Astrocyte of the cerebellum (primary cell): ENCODE data around the gene ZNRF2.

Experiments used
- DNase-seq: peaks from one replicate; pipeline ENCODE4 v3.0.0-alpha.2; 2011; ENCODE audit warnings: low read depth
- H3K4me3 ChIP-seq: 2 replicates; pipeline ENCODE4 v1.5.1; 2011; ENCODE audit warnings: mild to moderate bottlenecking, low read depth, low read length, moderate library complexity
- CTCF ChIP-seq: IDR thresholded peaks from 2 replicates; pipeline ENCODE4 v1.5.1; 2012; ENCODE audit warnings: low read length, low read depth, moderate library complexity, mild to moderate bottlenecking; ENCODE audit errors: missing control alignments
- in situ Hi-C: cut with HindIII; loops from 2 replicates; pipeline ENCODE4 v1.10.0; 2017; ENCODE audit warnings: low sequenced_read_pairs

ZNRF2 gene

GRCh38 chr7:30309302-30309701 is 24.9 kb downstream of the ZNRF2 start:
- in situ Hi-C loops, result no loop called here
- H3K4me3 ChIP-seq, result no peak overlapping the region
- no peak for DNase-seq
- TF ChIP-seq CTCF, result no peak

- H3K4me3 ChIP-seq, result no peak overlapping the region
- DNase-seq, result no peak
- in situ Hi-C loops, result no loop called here
- TF ChIP-seq CTCF, result no peak
Observed at GRCh38 chr7:30309842-30310435, 25.5 kb downstream of the ZNRF2 start.

- in situ Hi-C loops, result no loop called here
- no peak for DNase-seq
- no peak overlapping the region for H3K4me3 ChIP-seq
- TF ChIP-seq CTCF, result no peak
Observed at GRCh38 chr7:30310674-30311362, 26.4 kb downstream of the ZNRF2 start.

- in situ Hi-C loops, result no loop called here
- H3K4me3 ChIP-seq, result no peak overlapping the region
- no peak for DNase-seq
- no peak for TF ChIP-seq CTCF
Observed at GRCh38 chr7:30312178-30312577, 27.8 kb downstream of the ZNRF2 start.

GRCh38 chr7:30313348-30313747 is 29.0 kb downstream of the ZNRF2 start:
- no peak for TF ChIP-seq CTCF
- DNase-seq, result no peak
- no peak overlapping the region for H3K4me3 ChIP-seq
- in situ Hi-C loops, result no loop called here

GRCh38 chr7:30313793-30314192 is 29.4 kb downstream of the ZNRF2 start:
- in situ Hi-C loops, result no loop called here
- H3K4me3 ChIP-seq, result no peak overlapping the region
- DNase-seq, result no peak
- TF ChIP-seq CTCF, result no peak
